ENCODE results near the gene FUCA1.
A peak's percentile ranks its signal among the peaks of the same experiment; 100 is the strongest.

The FUCA1 gene

GRCh38 chr1:23801876-23802275 is 66.2 kb downstream of the FUCA1 start:
- no peak for TF ChIP-seq EP300 (IDR thresholded peaks at IDR 0.05; ENCODE audit: borderline replicate concordance)
- no peak for TF ChIP-seq CEBPB (IDR thresholded peaks at IDR 0.05)
- TF ChIP-seq CREB1 (IDR thresholded peaks at IDR 0.05; ENCODE audit: low read depth) = no peak
- TF ChIP-seq YY1 (IDR thresholded peaks at IDR 0.05; ENCODE audit: low read depth) = no peak
- no peak for TF ChIP-seq TAF1 (IDR thresholded peaks at IDR 0.05; ENCODE audit: low read depth)
- no peak for TF ChIP-seq NFIC (IDR thresholded peaks at IDR 0.05)
- TF ChIP-seq MAX (IDR thresholded peaks at IDR 0.05) = no peak
- no peak for TF ChIP-seq RAD21 (IDR thresholded peaks at IDR 0.05; ENCODE audit: low read depth)
- TF ChIP-seq REST (IDR thresholded peaks at IDR 0.05; ENCODE audit: low read depth) = no peak
- no peak for TF ChIP-seq FOXM1 (IDR thresholded peaks at IDR 0.05; ENCODE audit: borderline replicate concordance, low read depth)
- TF ChIP-seq TCF12 (IDR thresholded peaks at IDR 0.05; ENCODE audit: low read depth) = no peak
- TF ChIP-seq TEAD4 (IDR thresholded peaks at IDR 0.05) = no peak

GRCh38 chr1:23801338-23801748 is 66.7 kb downstream of the FUCA1 start:
- no peak for TF ChIP-seq TEAD4 (IDR thresholded peaks at IDR 0.05)
- TF ChIP-seq CREB1 (IDR thresholded peaks at IDR 0.05; ENCODE audit: low read depth) = no peak
- no peak for TF ChIP-seq MAX (IDR thresholded peaks at IDR 0.05)
- TF ChIP-seq EP300 (IDR thresholded peaks at IDR 0.05; ENCODE audit: borderline replicate concordance) = no peak
- no peak for TF ChIP-seq TAF1 (IDR thresholded peaks at IDR 0.05; ENCODE audit: low read depth)
- no peak for TF ChIP-seq FOXM1 (IDR thresholded peaks at IDR 0.05; ENCODE audit: borderline replicate concordance, low read depth)
- TF ChIP-seq EGR1 (IDR thresholded peaks at IDR 0.05) = no peak
- TF ChIP-seq REST (IDR thresholded peaks at IDR 0.05; ENCODE audit: low read depth) = no peak
- TF ChIP-seq RAD21 (IDR thresholded peaks at IDR 0.05; ENCODE audit: low read depth) = no peak
- no peak for TF ChIP-seq ZBTB7A (IDR thresholded peaks at IDR 0.05; ENCODE audit: low read depth)
- TF ChIP-seq YY1 (IDR thresholded peaks at IDR 0.05; ENCODE audit: low read depth) = no peak
- no peak for TF ChIP-seq NFIC (IDR thresholded peaks at IDR 0.05)

- TF ChIP-seq ZBTB7A (IDR thresholded peaks at IDR 0.05; ENCODE audit: low read depth) = no peak; the same call in none of the 2 replicates
- peak; percentile 58; the same call in 1 of the 2 replicates for TF ChIP-seq EGR1 (IDR thresholded peaks at IDR 0.05)
- peak; percentile 81 for TF ChIP-seq TAF1 (IDR thresholded peaks at IDR 0.05; ENCODE audit: low read depth)
- peak; percentile 56; the same call in 1 of the 2 replicates for TF ChIP-seq TEAD4 (IDR thresholded peaks at IDR 0.05)
- TF ChIP-seq MAX (IDR thresholded peaks at IDR 0.05) = peak; percentile 74
- TF ChIP-seq USF1 (IDR thresholded peaks at IDR 0.05) = no peak
- no peak; the same call in 1 of the 2 replicates for TF ChIP-seq YY1 (IDR thresholded peaks at IDR 0.05; ENCODE audit: low read depth)
- TF ChIP-seq NFIC (IDR thresholded peaks at IDR 0.05) = peak; percentile 32
- TF ChIP-seq EP300 (IDR thresholded peaks at IDR 0.05; ENCODE audit: borderline replicate concordance) = peak; percentile 51; the same call in 1 of the 2 replicates
- TF ChIP-seq CREB1 (IDR thresholded peaks at IDR 0.05; ENCODE audit: low read depth) = peak; percentile 83
- no peak for TF ChIP-seq RAD21 (IDR thresholded peaks at IDR 0.05; ENCODE audit: low read depth)
- no peak for TF ChIP-seq CEBPB (IDR thresholded peaks at IDR 0.05)
- TF ChIP-seq REST (IDR thresholded peaks at IDR 0.05; ENCODE audit: low read depth) = no peak
- peak; percentile 57; the same call in 1 of the 2 replicates for TF ChIP-seq TCF12 (IDR thresholded peaks at IDR 0.05; ENCODE audit: low read depth)
- no peak for TF ChIP-seq FOXM1 (IDR thresholded peaks at IDR 0.05; ENCODE audit: borderline replicate concordance, low read depth)
These were observed 67.4 kb downstream of the FUCA1 start, which contains the start of gene GALE for GRCh38 chr1:23800400-23801337. Gene GALE, minus strand, starts transcription at chr1:23800754. Its CDS starts 1,747 bp downstream, at chr1:23799007.
